HepG2 (cell line): ENCODE data around the gene SERBP1. TPM values are rescaled to one million over a fixed set of nuclear protein-coding genes. Genes with fewer than 3 reads are reported as not detected.

Source experiments
- E2F1 ChIP-seq: sonication (generic); formaldehyde crosslinking; IDR thresholded peaks from 2 replicates; pipeline ENCODE4 v1.5.0; 2020; ENCODE audit warnings: missing genetic modification reagents
- ETV6 ChIP-seq: sonication (generic); formaldehyde crosslinking; conservative IDR thresholded peaks from 2 replicates; pipeline ENCODE4 v1.4.0; 2020; ENCODE audit warnings: missing genetic modification reagents
- FOXK1 ChIP-seq: sonication (generic); formaldehyde crosslinking; IDR thresholded peaks from 2 replicates; pipeline ENCODE4 v1.4.0; 2020; ENCODE audit warnings: low read depth, missing genetic modification reagents, borderline replicate concordance
- KDM2A ChIP-seq: sonication (generic); formaldehyde crosslinking; IDR thresholded peaks from 2 replicates; pipeline ENCODE4 v1.4.0; 2020; ENCODE audit warnings: low read depth, missing genetic modification reagents, borderline replicate concordance
- MAX ChIP-seq: IDR thresholded peaks from 2 replicates; pipeline ENCODE4 v1.6.1; 2012; ENCODE audit warnings: inconsistent platforms
- NFRKB ChIP-seq: fragments of 450-650 bp; IDR thresholded peaks from 2 replicates; pipeline ENCODE4 v1.6.1; 2017
- PRDM10 ChIP-seq: sonication (generic); formaldehyde crosslinking; IDR thresholded peaks from 2 replicates; pipeline ENCODE4 v1.4.0; 2020; ENCODE audit warnings: low read depth, missing genetic modification reagents
- RFX3 ChIP-seq: IDR thresholded peaks from 2 replicates; pipeline ENCODE4 v1.6.1; 2016; ENCODE audit warnings: missing biosample characterization, missing genetic modification reagents
- SMAD9 ChIP-seq: sonication (generic); formaldehyde crosslinking; IDR thresholded peaks from 2 replicates; pipeline ENCODE4 v1.5.1; 2020; ENCODE audit warnings: mild to moderate bottlenecking, missing genetic modification reagents
- SP1 ChIP-seq, 2 experiments: fragments of 450-650 bp in 1 of 2; sonication (generic) in 1 of 2; formaldehyde crosslinking in 1 of 2; IDR thresholded peaks; 2 replicates each; pipeline versions ENCODE4 v1.4.0 to v1.6.1; 2016 to 2020; ENCODE audit warnings: missing genetic modification reagents in 1 of 2
- TAF1 ChIP-seq: sonication (generic); formaldehyde crosslinking; IDR thresholded peaks from 2 replicates; pipeline ENCODE4 v1.4.0; 2020; ENCODE audit warnings: missing genetic modification reagents
- ZBTB20 ChIP-seq: sonication (generic); formaldehyde crosslinking; IDR thresholded peaks from 2 replicates; pipeline ENCODE4 v1.8.1; 2023; ENCODE audit warnings: missing genetic modification reagents, low read depth, mild to moderate bottlenecking, borderline replicate concordance
- ZFAT ChIP-seq: sonication (generic); formaldehyde crosslinking; conservative IDR thresholded peaks from 2 replicates; pipeline ENCODE4 v1.8.1; 2023; ENCODE audit warnings: missing genetic modification reagents, inconsistent platforms
- ZFY ChIP-seq: sonication (generic); formaldehyde crosslinking; IDR thresholded peaks from 2 replicates; pipeline ENCODE4 v1.4.0; 2020; ENCODE audit warnings: missing genetic modification reagents
- ZNF234 ChIP-seq: sonication (generic); formaldehyde crosslinking; conservative IDR thresholded peaks from 2 replicates; pipeline ENCODE4 v1.5.1; 2020; ENCODE audit warnings: mild to moderate bottlenecking, missing genetic modification reagents
- ZNF326 ChIP-seq: sonication (generic); formaldehyde crosslinking; IDR thresholded peaks from 2 replicates; pipeline ENCODE4 v1.4.0; 2020; ENCODE audit warnings: missing genetic modification reagents, borderline replicate concordance
- ZNF615 ChIP-seq: sonication (generic); formaldehyde crosslinking; IDR thresholded peaks from 2 replicates; pipeline ENCODE4 v1.5.0; 2020; ENCODE audit warnings: mild to moderate bottlenecking, missing genetic modification reagents, borderline replicate concordance
- ZSCAN25 ChIP-seq: sonication (generic); formaldehyde crosslinking; IDR thresholded peaks from 2 replicates; pipeline ENCODE4 v1.8.0; 2022; ENCODE audit warnings: mild to moderate bottlenecking, missing genetic modification reagents
- polyA plus RNA-seq, 8 experiments: library from polyadenylated mRNA; depleted of rRNA in 3 of 8; stranded (reverse) in 7 of 8; unstranded in 1 of 8; fragments of >200 nt; fragmentation: Illumina TruSeq in 4 of 8; extraction: Trizol in 4 of 8; gene quantifications; 2 replicates each; pipeline versions ENCODE4 v1.2.1 to v1.2.3, GENCODE V29; 2011 to 2016; ENCODE audit warnings: low read depth in 4 of 8, missing spikeins in 1 of 8, mixed read lengths in 1 of 8; ENCODE audit not compliant: insufficient read depth in 1 of 8
- total RNA-seq, 5 experiments: library from RNA; depleted of rRNA; stranded (reverse); fragments of >200 nt; fragmentation: Illumina TruSeq; extraction: Trizol; gene quantifications; 2 replicates each; pipeline ENCODE4 v1.2.3, GENCODE V29; 2016; ENCODE audit warnings: low read depth in 1 of 5
- TF ChIP-seq, protein P1 (sequence below): sonication (generic); formaldehyde crosslinking; conservative IDR thresholded peaks from 2 replicates; pipeline ENCODE4 v1.4.0; 2020; ENCODE audit warnings: missing genetic modification reagents
- TF ChIP-seq, protein P2 (sequence below): IDR thresholded peaks from 2 replicates; pipeline ENCODE4 v1.6.1; 2016; ENCODE audit warnings: low read depth

Gene SERBP1
- total and polyA plus RNA-seq, 2 of the 13 experiments (the other 11 are each of a cell fraction or from before 2014, with no cell fraction given), result 175 to 281 TPM

- TF ChIP-seq ZFY (CRISPR knock-in tag), result peak; percentile 78
- peak; percentile 84 for TF ChIP-seq ZSCAN25 (CRISPR knock-in tag)
- TF ChIP-seq ZNF615 (CRISPR knock-in tag), result 0 out of 2 replicates have a peak, but pooled peaks have one; percentile 29
- peak; percentile 96 for TF ChIP-seq E2F1 (CRISPR knock-in tag)
- TF ChIP-seq SMAD9 (CRISPR knock-in tag), result no peak; the same call in 1 of the 2 replicates
- TF ChIP-seq MAX, result peak; percentile 94
- peak; percentile 96 for TF ChIP-seq ZFAT (CRISPR knock-in tag)
- TF ChIP-seq ZBTB20 (CRISPR knock-in tag), result 0 out of 2 replicates have a peak, but pooled peaks have one; percentile 42
- no peak for TF ChIP-seq RFX3 (CRISPR knock-in tag)
- TF ChIP-seq, protein P1, sequence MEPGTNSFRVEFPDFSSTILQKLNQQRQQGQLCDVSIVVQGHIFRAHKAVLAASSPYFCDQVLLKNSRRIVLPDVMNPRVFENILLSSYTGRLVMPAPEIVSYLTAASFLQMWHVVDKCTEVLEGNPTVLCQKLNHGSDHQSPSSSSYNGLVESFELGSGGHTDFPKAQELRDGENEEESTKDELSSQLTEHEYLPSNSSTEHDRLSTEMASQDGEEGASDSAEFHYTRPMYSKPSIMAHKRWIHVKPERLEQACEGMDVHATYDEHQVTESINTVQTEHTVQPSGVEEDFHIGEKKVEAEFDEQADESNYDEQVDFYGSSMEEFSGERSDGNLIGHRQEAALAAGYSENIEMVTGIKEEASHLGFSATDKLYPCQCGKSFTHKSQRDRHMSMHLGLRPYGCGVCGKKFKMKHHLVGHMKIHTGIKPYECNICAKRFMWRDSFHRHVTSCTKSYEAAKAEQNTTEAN (CRISPR knock-in tag), result peak; percentile 80; the same call in 1 of the 2 replicates
- TF ChIP-seq NFRKB, result peak; percentile 99; the same call in 1 of the 2 replicates
- no peak for TF ChIP-seq SP1 (IDR thresholded peaks at IDR 0.05)
- peak; percentile 65 for TF ChIP-seq SP1 (CRISPR knock-in tag; IDR thresholded peaks at IDR 0.05)
- peak; percentile 74; the same call in 1 of the 2 replicates for TF ChIP-seq KDM2A
- peak; percentile 78; the same call in 1 of the 2 replicates for TF ChIP-seq FOXK1 (CRISPR knock-in tag)
- TF ChIP-seq, protein P2, sequence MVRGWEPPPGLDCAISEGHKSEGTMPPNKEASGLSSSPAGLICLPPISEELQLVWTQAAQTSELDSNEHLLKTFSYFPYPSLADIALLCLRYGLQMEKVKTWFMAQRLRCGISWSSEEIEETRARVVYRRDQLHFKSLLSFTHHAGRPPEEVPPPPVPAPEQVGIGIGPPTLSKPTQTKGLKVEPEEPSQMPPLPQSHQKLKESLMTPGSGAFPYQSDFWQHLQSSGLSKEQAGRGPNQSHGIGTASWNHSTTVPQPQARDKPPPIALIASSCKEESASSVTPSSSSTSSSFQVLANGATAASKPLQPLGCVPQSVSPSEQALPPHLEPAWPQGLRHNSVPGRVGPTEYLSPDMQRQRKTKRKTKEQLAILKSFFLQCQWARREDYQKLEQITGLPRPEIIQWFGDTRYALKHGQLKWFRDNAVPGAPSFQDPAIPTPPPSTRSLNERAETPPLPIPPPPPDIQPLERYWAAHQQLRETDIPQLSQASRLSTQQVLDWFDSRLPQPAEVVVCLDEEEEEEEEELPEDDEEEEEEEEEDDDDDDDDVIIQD (CRISPR knock-in tag), result no peak; the same call in 1 of the 2 replicates
- peak; percentile 55 for TF ChIP-seq TAF1
- peak; percentile 81; the same call in 1 of the 2 replicates for TF ChIP-seq PRDM10 (CRISPR knock-in tag)
- no peak; the same call in 1 of the 2 replicates for TF ChIP-seq ETV6 (CRISPR knock-in tag)
- no peak for TF ChIP-seq ZNF234 (CRISPR knock-in tag)
- TF ChIP-seq ZNF326 (CRISPR knock-in tag), result no peak
Observed at GRCh38 chr1:67430358-67431155, at the start of gene SERBP1 (continued).
